HG03439 (cell line): ENCODE measurements around the gene TRNT1.

Experiments
- ATAC-seq: cut with Tn5 transposase; IDR thresholded peaks from one replicate; pipeline ENCODE4 v1.9.1; 2021; ENCODE audit warnings: mild to moderate bottlenecking, moderate library complexity; ENCODE audit not compliant: unreplicated experiment

Gene TRNT1

DNA sequence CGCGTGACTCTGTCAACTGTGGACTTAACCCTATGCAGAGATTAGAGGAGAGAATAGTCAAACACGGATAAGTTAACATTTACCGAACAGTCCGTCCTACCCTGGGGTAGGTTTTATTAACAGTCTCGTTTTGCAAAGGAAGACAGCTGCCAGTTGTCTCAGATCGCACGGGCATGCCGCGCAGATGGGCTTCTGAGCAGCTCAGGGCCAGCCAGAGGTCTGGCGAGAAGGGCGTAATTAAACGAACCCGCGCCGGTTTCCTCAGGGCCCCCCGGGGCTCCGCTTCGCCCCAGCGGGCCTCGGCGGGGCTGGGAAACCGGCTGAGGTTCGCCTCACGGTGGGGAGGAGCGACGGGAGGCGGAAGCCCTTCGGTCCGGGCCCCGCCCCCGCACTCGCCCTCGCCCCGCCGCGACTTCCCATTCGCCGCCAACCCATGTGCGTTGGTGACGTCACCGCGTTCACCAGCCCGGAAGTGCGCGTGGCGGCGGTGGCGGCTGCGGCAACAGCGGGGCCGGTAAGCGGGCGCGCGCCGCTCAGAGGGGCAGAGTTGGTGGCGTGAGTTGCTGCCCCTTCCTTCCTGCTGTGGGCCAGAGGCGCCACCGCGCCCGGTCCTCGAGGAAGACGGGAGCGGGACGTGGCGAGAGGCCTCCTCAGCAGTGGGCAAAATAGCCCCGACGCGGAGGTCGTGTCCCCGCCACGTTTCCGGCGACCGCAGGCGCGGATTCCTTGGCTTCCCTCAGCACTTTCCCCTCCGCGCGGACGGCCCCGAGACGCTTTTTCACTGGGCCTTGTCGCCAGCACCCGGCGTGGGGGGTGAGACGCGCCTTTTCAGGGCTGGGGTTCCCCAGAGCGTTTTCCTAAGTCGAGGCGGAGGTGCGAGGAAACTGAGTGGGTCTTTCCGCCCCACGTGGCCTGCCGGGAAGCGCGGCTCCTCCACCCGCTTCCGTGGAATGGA is at the start of gene TRNT1:
Gene TRNT1 (plus strand): TSS at position 464 of the 955 bp plus-strand sequence. CDS start 2,101 bp downstream, outside the sequence.
- ATAC-seq, result peak; percentile 95

DNA sequence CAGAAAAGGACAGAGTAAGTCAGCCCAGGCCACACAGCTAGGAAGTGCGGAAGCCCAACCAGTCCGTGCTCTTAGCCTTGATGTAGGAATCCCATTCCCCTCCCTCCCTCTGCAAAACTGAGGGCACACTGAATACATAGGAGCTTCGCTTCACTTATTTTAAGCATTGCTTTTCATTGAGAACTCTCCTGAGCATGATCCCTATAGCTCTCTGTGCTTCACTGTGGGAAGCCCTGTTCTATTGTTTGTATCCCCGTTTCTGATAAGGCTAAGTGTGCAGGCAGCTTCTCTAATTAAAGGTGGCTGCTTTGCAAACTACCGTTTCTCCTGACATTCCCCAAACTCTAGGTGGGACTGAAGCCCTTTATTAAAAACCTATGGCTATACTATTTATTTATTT is 46.4 kb upstream of the TRNT1 start:
- ATAC-seq, result no peak

DNA sequence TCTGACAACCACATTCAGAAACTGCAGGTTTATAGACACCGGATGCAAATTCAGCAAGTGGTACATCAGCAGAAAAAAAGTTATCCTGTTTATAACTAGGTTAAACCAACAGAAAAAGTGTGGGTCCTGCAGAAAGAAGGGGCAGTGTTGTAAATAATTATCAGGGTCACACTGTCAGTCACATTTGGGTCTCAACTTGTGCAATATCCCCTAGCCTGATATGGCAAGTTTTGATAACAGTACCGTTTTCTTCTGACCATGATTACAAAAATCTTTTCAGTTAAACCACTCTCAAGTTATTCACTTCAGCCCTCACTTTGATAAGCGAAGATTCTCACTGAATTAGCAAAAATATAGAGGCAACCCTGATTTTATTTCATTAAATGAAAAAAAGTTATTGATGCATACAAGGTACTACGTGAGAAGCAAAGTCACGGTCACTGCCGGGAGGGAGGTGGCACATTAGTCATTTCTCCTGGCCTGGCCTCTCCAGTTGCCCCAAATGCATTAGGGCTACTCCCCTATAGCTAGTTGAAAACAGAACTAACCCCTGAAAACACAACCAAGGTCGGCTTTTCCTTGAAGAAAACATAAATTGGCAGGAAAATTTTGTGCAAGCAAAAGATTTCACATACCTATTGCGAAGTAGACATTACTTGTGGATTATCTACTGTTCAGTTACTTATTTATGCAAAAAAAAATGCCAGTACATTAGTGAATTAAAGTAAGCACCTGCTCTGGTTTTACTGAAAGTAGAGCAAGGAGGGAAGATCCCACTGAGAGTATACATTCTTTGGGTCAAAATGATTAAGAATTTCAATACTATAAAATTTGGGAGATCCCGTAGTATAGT is 45.1 kb upstream of the TRNT1 start:
- ATAC-seq, result peak; percentile 52

DNA sequence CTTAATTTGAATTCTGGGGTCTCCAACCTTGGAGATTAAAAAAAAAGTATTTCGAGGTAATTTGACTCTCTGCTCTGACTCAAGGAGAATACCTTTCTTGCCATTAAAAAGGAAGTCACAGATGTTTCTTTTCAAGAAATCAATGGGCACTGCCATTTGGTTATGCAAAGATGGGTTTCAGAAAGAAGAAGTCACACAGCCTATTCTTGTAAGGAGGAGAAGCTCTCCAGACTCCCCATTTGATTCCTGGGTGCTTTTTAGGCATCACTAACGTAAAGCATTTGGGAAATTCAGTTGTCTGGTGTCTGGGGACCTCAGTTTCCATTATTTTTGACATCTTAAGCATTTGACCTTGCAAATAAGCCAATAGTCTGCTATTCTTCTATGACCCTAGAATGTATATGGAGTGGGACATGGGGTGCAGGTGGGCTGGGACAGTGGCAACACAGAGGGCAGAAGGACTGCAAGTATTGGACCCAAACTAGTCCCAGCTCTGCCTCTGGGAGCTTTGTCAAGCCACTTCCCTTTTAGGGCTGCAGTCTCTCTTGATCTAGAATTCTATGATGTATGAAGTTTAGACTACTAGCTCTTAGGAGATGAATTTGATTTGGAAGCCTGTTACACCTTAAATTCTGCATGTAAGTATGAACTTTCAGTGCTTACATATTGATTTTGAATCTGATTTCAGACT is 44.4 kb upstream of the TRNT1 start:
- peak; percentile 82 for ATAC-seq

DNA sequence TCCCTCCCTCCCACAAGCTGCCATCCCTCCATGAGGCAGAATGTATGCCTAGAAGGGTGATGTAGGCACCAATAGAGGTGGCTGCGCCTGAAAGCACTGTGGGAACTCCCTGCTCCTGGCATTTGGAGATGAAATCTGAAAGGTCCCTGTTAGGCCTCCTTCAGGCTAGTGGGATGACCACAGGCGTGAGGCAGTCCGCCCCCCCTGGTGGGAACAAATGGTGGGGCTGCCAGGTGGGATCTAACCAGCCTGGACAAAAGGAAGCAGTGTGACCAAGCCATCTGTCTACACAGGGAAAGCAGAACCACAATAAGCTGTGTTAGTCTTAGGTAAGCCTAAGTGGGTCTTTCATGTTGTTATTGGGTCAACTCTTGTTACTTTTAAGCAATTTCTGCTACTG is 41.9 kb upstream of the TRNT1 start:
- no peak for ATAC-seq

DNA sequence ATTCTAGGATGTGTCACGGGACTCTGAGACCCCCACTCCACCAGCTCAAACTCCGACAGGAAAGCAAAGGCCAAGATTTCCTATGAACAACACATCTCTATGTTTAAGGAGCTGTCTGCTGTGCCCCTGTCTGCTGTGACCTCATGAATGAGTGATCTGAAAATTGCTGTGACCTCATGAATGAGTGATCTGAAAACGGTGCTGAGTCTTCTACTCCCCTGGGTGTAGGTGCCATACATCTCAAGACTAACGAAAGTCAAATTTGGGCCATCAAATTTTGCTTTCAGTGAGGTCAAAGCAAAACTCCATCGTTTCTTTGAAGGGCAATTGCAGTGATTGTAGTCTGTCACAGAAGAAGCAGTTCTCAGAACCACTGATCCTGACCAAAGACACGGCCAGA is 41.0 kb upstream of the TRNT1 start:
- no peak for ATAC-seq

DNA sequence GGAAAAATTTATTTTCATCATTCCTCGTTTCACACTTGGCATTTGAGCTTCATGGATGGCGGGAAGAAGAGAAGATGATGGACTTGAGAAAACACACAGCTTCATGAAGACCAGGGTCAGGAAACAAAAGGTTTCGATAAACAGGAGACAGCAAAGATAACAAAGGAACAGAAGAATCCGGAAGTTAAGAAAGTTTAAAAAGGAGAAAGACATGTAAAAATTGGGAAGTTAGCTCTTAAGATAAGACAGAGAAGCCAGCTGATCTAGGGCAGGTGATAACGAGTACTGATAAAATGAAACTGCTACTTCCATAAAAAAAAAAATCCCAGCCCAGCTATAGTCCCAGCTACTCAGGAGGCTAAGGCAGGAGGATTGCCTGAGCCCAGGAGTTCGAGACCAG is 40.5 kb upstream of the TRNT1 start:
- no peak for ATAC-seq

DNA sequence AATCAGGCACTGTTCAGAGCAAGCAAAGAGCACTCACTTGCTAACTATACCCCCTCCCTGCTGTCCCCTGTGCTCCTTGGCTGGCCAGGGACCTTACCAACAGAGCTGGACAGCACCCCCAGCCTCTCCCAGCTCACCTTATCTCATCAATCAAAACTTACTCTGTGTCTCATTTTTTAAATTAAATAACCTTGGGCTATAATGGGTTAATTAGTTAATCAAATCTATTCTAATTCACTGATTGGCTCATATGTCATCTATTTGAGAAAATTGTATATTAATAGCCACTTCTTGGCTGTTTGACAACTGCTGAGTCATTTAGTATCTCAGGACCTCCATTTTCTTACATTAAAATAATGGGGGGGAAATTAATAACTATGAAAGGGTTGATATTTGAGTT is 39.5 kb upstream of the TRNT1 start:
- ATAC-seq, result no peak

DNA sequence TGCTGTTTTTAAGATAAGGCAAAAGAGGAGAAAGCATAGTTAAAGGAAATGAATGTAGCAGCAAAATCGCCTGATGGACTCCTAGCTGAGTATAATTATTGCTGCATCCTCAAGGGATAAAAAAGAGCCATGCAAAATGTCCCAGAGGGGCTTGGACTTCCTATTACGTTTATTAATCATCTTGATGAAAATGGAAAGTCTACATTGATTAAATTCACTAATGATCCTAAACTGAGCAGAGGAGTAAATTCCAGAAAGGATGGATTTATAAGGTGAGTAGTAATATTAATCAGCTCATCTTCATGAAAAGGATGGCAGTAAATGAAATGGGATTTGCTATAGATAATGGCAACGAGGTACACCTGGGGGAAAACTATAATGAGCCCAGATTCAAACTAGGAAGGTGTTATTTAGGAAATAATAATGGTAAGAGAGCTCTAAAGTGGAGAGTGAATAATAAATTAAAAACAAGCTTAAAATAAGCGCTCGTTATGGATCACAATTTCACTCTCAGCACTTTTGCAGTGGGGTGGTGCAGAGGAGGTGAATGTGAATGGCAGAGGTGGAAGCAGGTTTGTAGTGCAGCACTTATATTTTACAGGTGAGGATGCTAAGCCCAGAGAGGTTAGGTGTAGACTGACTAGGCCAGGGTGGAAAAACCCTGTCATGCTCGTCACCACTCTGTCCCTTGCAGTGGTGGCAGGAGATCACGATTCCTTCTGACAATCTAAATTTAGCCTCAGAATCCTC is 38.8 kb upstream of the TRNT1 start:
- no peak for ATAC-seq

DNA sequence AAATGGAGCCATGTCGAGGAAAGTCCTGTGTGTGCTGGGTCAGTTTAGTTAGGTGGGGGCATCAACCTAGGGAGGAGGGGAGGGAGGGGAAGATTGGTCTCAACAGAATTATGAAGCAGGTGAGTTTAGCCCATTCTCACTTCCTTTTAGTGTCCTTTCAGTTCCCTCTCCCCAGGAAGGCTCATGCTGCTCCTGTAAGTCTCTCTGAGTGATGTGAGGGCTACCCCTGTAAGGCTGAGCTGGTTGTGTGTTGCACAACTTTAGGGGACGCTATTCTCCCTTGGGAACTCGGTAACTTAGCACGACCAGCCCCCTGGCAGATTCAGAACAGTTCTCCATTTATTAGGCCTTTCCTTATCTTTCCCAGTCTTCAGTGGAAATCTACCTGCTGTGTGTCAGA is 37.7 kb upstream of the TRNT1 start:
- ATAC-seq, result peak; percentile 92

DNA sequence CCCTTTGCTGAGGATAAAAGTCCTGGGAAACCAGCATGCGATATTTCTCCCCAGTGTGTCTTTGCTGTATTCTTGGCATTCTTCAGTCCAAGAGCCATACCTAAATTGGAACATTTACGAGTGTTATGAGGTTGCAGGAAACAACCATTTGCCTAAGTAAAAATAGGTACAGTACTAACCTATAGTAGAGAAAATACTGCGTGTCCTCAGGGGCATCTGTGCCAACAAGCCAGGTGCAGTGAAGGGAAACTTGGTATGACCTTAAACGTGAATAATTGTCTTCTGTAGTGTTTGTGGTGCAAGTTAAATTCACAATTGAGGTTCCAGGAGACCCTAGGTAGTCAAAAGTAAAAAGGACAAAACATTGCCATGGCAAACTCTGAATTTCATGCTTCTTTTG is 28.8 kb upstream of the TRNT1 start:
- ATAC-seq, result peak; percentile 45

DNA sequence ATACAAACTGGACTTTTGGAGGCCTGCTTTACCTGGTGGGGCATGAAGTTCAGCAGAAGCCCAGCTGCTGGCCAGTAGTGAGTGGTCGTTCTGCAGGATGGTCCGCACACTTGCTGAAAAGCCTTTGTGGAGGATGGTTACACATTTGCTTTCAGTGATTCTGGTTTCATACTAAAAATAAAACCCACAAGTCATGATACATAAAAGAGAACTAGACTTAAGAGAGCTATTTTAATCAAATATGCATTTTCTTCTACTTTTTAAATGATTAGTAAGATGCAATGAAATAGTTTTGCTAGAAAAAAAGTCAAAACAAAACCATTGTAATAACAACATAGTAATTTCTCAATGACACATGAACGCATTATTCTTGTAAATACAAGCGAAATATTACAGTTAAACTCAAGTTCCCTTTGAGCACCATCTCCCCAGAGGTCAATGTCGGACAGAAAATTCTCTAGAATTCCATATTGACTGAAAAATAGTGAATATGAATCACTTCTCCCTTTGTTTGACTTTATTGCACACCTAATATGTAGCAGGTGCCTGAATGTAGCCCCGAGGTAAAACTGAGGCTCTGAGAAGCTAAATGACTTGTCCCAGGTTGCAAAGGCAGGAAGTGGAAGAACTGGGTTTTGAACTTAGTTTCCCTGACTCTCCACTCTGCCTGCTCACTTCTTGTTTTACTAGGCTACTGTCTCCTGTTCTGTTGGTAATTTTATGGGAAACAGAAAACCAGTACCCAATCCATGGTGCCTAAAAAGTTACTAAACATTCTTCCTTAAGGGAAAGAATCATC is 24.9 kb upstream of the TRNT1 start:
- peak; percentile 57 for ATAC-seq

DNA sequence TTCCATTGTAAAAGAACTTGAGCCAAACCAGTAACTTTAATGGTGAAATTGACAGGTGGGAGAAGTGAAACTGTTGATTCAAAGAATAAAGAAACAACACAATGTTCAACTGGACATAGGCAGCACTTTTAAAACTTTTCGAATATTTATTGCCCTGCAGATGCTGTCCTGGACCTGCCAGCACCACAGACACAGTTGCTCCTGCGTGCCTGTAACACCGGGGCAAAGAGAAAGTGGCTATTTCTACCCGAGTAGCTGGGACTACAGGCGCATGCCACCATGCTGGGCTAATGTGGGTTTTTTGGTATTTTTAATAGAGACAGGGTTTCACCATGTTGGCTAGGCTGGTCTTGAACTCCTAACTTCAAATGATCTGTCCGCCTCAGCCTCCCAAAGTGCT is 24.0 kb upstream of the TRNT1 start:
- ATAC-seq, result no peak

DNA sequence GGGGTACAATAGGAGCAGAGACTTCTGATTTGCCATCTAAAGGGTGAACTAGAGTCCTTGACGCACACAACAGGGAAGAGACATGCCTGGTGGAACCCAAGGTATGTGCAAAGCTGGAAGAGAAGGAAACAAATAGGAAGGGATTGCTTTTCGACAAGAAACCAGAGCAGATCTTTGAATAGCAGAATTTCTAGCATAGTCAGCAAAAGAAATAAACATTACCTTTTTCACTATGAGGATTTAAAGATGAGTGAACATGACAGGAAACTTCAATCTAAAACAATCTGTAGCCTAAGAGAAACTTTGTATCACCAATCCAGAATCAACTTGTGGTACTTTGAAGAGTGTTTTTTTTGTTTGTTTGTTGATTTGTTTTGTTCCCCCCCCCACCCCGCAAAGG is 21.5 kb upstream of the TRNT1 start:
- ATAC-seq, result no peak

DNA sequence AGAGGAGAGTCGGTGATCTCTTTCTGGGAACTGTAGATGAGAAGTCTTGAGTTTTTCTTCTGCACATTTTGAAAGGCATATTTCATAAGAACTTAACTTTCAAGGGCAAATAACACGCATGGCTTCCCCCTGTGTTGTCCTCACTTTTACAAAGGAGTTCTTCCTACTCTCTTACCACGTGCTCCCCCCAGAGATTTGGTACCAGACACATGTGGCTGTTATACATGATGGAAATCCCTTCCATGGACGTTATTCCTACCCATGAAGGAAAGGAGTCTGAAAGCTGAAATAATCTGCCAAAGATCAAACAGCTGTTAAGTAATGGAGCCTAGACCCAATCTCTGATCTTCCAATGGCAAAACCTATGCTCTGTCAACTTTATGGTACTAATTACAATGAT is 20.9 kb upstream of the TRNT1 start:
- ATAC-seq, result no peak

DNA sequence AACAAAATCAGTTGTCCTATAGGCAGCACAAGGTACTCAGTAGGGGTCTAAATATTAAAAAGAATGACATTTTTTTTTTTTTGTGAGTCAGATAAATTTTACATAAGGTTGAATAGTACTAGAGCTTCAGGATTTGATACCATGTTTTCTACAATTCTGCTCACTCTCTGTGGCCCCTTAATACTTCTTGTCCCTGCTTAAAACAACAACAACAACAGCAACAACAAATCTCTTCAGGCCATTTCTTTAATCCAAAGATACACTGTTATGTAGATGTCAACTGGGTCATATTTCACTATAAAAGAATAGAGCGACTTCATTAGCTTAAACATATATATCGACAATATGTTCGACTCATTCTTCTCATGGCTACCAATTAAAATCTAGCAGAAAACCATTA is 19.6 kb upstream of the TRNT1 start:
- no peak for ATAC-seq

DNA sequence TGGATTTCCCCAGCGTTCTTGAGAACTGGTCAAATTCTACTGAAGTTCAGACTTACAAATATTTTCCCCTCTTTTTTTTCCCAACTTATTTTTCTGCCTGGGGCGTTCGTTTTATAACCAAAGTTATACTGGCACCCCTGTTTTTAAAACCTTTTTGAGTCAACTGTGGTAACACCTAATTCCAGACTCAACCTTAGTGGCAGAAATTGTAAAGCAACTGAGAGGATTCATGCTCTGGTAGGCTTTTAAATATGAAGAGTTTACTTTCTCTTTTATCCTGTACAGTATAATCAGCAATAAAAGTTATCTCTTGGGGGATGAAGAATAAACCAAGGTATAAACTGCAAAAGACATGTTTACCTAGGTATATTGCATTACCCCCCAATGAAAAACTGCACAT is 18.9 kb upstream of the TRNT1 start:
- ATAC-seq, result no peak

DNA sequence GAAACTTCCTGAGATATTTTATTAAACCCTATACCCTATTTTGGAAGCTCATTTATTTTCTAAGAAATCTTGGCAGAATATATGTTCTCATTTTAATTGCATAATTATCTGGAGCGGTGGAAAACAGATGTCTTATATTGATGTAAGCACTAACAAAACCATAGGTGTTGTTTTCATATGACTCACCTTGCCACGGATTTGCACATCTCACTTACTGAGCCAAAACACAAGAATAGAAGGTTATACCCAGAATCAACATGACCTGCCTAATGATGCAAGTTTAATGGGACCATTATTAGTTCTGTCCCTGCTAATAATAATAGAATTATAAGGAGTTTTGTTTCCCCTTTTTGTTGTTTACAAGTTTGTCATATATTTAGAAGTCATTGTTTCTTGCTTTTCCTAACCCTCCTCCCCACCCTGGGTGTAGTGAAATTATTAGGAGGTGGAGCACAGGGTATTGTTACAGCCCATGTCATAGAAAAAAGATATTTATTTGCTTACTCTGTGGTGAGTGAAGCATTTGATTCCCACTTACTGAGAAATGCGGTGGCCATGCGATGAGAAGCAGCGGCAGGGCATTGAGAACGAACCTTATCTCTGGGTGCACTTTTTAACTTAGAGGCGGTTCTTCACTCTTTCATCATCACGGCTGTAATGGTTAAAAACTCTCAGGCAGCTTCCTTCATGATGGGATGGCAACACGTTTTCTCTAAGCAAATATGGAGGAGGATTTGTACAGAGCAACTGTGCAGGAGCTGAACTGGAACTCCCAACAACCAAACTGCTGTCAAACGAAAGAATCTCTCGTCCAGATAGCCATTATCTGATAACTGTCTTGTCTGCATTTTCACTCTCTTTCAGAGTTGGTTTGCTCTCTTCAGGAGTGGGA is 17.1 kb upstream of the TRNT1 start:
- ATAC-seq, result peak; percentile 77

DNA sequence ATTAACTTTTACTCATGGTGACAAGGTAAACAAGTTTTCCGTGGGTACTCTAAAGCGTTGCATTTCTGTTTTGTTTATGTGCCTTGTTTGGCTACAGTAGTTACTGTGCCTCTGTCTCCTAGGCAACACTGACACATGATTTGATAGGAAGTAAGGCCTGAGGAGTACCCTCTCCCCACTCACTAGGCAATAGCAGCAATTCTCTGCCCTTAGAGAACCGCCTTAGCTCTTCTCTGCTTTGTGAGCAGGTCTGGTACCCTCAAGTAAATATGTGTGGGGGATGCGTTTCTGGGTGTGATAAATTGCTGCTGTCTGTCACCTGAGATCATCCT is 16.5 kb upstream of the TRNT1 start, which contains the start of gene IL5RA:
Gene IL5RA (minus strand): TSS at position 76 of the 332 bp plus-strand sequence. CDS start 5,390 bp downstream, outside the sequence.
- peak; percentile 51 for ATAC-seq
